ENCODE measurements around the gene ARL6IP4. TPM values are rescaled to one million over a fixed set of nuclear protein-coding genes. Genes with fewer than 3 reads are reported as not detected.
A peak's percentile ranks its signal among the peaks of the same experiment; 100 is the strongest.

The ARL6IP4 gene
- total RNA-seq, 3 donors from 2014 or later: 127 to 171 (median 128) TPM

DNA sequence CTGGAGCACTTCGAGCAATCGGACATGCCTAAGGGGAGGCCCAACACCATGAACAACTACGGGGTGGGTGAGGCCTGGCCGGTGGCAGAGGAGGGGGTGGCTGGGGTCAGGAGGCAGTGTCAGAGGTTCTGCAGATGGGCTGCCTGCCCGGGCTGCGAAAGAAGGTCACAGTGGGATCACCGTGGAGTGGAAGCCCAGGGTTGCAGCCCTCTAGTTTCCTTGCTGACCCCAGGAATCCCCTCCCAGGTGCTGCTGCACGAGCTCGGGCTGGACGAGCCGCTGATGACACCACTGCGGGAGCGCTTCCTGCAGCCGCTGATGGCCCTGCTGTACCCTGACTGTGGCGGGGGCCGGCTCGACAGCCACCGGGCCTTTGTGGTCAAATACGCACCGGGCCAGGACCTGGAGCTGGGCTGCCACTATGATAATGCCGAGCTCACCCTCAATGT lies 1.9 kb upstream of the ARL6IP4 start:
- intact Hi-C loops (cut with DNase I, micrococcal nuclease): no loop called here
- H3K36me3 ChIP-seq (ENCODE audit: low read depth): no peaks in the 10 kb centered on the region
- no peak overlapping the region for H3K4me3 ChIP-seq
- ATAC-seq: no peak
- TF ChIP-seq, protein P1, sequence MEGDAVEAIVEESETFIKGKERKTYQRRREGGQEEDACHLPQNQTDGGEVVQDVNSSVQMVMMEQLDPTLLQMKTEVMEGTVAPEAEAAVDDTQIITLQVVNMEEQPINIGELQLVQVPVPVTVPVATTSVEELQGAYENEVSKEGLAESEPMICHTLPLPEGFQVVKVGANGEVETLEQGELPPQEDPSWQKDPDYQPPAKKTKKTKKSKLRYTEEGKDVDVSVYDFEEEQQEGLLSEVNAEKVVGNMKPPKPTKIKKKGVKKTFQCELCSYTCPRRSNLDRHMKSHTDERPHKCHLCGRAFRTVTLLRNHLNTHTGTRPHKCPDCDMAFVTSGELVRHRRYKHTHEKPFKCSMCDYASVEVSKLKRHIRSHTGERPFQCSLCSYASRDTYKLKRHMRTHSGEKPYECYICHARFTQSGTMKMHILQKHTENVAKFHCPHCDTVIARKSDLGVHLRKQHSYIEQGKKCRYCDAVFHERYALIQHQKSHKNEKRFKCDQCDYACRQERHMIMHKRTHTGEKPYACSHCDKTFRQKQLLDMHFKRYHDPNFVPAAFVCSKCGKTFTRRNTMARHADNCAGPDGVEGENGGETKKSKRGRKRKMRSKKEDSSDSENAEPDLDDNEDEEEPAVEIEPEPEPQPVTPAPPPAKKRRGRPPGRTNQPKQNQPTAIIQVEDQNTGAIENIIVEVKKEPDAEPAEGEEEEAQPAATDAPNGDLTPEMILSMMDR (IDR thresholded peaks at IDR 0.05): no peak
- peak in 1 of 3 donors; percentile 53 for DNase-seq
- H3K9me3 ChIP-seq: no peaks in the 10 kb centered on the region
- H3K4me1 ChIP-seq (ENCODE audit: low read depth): peaks cover 39% of the 10 kb centered on the region

DNA sequence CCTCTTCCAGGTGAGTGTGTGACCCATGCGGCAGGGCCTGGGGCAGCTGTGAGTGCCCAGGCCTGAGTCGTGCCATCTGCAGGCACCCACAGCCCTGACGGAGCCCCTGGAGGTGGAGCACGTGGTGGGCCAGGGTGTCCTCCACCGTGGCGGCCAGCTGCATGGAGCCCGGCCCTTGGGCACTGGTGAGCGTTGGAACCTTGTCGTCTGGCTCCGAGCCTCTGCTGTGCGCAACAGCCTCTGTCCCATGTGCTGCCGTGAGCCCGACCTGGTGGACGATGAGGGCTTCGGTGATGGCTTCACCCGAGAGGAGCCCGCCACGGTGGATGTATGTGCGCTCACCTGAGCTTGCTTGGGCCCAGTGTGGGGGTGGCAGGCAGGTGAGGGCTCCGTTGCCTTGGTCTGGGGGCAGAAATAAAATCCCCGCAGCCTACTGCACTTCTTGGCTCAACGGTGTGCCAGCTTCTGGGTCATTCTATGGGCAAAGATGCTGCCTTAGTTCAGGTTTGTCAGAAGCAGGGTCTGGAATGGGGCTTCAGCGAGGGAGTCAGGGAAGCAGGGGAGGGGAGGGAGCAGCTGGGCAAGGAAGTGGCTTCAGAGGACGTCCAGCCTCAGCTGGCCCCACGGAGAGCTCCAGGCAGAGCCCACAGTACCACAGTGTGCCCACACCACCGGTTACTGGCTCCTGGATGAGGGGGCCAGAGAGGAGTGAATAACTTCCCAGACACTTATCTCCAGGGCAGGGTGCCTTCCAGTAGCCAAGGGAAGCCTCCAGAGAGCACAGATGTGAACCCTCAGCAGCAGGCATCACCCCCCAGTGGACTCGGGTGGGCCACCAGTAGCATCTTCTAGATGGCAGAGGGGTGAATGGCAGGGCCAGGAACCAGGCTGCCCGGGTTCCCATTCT lies 1.2 kb upstream of the ARL6IP4 start:
- intact Hi-C loops (cut with DNase I, micrococcal nuclease): no loop called here
- H3K4me1 ChIP-seq (ENCODE audit: low read depth): peaks cover 36% of the 10 kb centered on the region
- H3K36me3 ChIP-seq (ENCODE audit: low read depth): no peaks in the 10 kb centered on the region
- H3K4me3 ChIP-seq: no peak overlapping the region
- DNase-seq (peak in 2 of 3 donors; percentile 37 to 57), ATAC-seq (no peak)
- TF ChIP-seq, protein P1 (IDR thresholded peaks at IDR 0.05): no peak
- no peaks in the 10 kb centered on the region for H3K9me3 ChIP-seq

DNA sequence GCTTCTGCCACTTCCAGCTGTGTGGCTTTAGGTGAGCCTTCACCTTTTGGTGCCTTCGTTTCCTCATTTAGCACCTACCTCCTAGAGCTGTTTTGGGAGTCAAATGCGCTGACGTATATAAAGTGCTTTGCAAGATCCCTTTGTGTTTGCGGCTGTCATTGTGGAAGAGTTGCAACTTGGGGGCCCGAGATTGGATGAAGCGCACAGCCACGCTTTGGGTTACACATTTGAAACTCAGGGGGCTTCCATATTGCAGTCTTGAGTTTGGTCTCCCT lies 636 bp upstream of the ARL6IP4 start:
- intact Hi-C loops (cut with DNase I, micrococcal nuclease): loop anchor here in 1 of 2 donors (10.0 kb wide), 1 partner anchor 165 kb away; no protein-coding TSS in a partner anchor
- TF ChIP-seq, protein P1 (IDR thresholded peaks at IDR 0.05): no peak
- Histone ChIP-seq H3K36me3 (ENCODE audit: low read depth) (no peaks in the 10 kb centered on the region), H3K4me3 (no peak overlapping the region), H3K4me1 (ENCODE audit: low read depth) (peaks cover 36% of the 10 kb centered on the region), H3K9me3 (no peaks in the 10 kb centered on the region)
- no peak for DNase-seq
- no peak for ATAC-seq

DNA sequence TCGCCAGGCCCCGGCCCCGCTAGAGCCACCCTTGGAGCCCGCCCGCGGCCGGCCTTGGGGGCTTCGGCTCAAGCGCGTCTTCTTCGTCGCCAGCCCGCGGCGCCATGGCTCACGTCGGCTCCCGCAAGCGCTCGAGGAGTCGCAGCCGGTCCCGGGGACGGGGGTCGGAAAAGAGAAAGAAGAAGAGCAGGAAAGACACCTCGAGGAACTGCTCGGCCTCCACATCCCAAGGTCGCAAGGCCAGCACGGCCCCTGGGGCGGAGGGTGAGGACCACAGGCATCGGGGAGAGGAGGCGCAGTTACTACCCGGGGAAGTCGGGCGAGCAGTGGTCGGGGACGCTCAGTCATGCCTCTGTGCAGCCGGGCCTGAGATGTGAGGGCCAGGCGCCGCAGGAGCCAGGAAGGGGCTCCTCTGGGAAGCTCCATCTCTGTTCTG lies 573 bp downstream of the ARL6IP4 start:
- H3K4me3 ChIP-seq: peak overlapping the region; percentile 95
- DNase-seq (no peak), ATAC-seq (peak; percentile 20)
- no peaks in the 10 kb centered on the region for H3K36me3 ChIP-seq (ENCODE audit: low read depth)
- peaks cover 29% of the 10 kb centered on the region for H3K4me1 ChIP-seq (ENCODE audit: low read depth)
- no peaks in the 10 kb centered on the region for H3K9me3 ChIP-seq
- intact Hi-C loops (cut with DNase I, micrococcal nuclease): loop anchor here in 1 of 2 donors (10.0 kb wide), 1 partner anchor 164 kb away; no protein-coding TSS in a partner anchor
- TF ChIP-seq, protein P1 (IDR thresholded peaks at IDR 0.05): no peak

- Histone ChIP-seq H3K4me1 (ENCODE audit: low read depth) (peaks cover 22% of the 10 kb centered on the region), H3K4me3 (peak overlapping the region; percentile 95), H3K36me3 (ENCODE audit: low read depth) (no peaks in the 10 kb centered on the region), H3K9me3 (no peaks in the 10 kb centered on the region)
- peak in 1 of 3 donors; percentile 51 for DNase-seq
- intact Hi-C loops (cut with DNase I, micrococcal nuclease): loop anchor here in 1 of 2 donors (10.0 kb wide), 1 partner anchor 163 kb away; no protein-coding TSS in a partner anchor
- no peak for ATAC-seq
- TF ChIP-seq, protein P1 (IDR thresholded peaks at IDR 0.05): no peak
Measured at GRCh38 chr12:122981587-122982476, 1.4 kb downstream of the ARL6IP4 start.
